Psoas muscle (tissue), 8 donors: ENCODE data around the gene PLXNA4. TPM values are rescaled to one million over a fixed set of nuclear protein-coding genes. Genes with fewer than 3 reads are reported as not detected.

ENCODE experiments used
- ATAC-seq, 4 donors: fragments of 200-7000 bp; cut with Tn5 transposase; one replicate each; pipeline ENCODE4 v1.9.1; 2020; ENCODE audit warnings: moderate library complexity in 3 of 4, mild to moderate bottlenecking in 2 of 4
- DNase-seq, 2 donors: peaks; one replicate each; pipeline ENCODE4 v3.0.0-alpha.2; 2020
- H3K27ac ChIP-seq: fragments of 200-600 bp; one replicate; pipeline ENCODE4 v1.8.0; 2022
- H3K27me3 ChIP-seq, 3 donors: fragments of 200-600 bp in 1 of 3; one replicate each; pipeline versions ENCODE4 v1.6.1 to v1.8.0; 2013 to 2022; ENCODE audit warnings: low read length in 2 of 3, mild to moderate bottlenecking in 2 of 3, moderate library complexity in 1 of 3; ENCODE audit not compliant: insufficient read depth in 3 of 3
- H3K36me3 ChIP-seq, 2 donors: fragments of 200-600 bp in 1 of 2; one replicate each; pipeline versions ENCODE4 v1.6.1 to v1.8.0; 2013 to 2022; ENCODE audit warnings: low read depth in 1 of 2, mild to moderate bottlenecking in 1 of 2, moderate library complexity in 1 of 2; ENCODE audit not compliant: insufficient read depth in 1 of 2
- H3K4me1 ChIP-seq: fragments of 200-600 bp; one replicate; pipeline ENCODE4 v1.8.0; 2022
- H3K4me3 ChIP-seq: fragments of 200-600 bp; one replicate; pipeline ENCODE4 v1.8.0; 2022; ENCODE audit warnings: mild to moderate bottlenecking
- H3K9me3 ChIP-seq: fragments of 200-600 bp; one replicate; pipeline ENCODE4 v1.8.0; 2022
- CTCF ChIP-seq: fragments of 200-600 bp; IDR thresholded peaks from one replicate; pipeline ENCODE4 v1.8.0; 2022; ENCODE audit warnings: antibody characterized with exemption
- WGBS, 3 donors: extraction: QIAGEN DNeasy Blood & Tissue Kit; methylation state at CpG; one replicate each; pipeline versions ENCODE4 v1.1.6 to v1.1.7; 2013; 5-methylcytosine and 5-hydroxymethylcytosine counted together
- intact Hi-C, 2 donors: fragments of 100-400 bp; cut with DNase I; formaldehyde crosslinking; loops; one replicate each; pipeline versions ENCODE4 v1.11.0 to v1.14.2; 2022
- polyA plus RNA-seq, 3 donors: library from polyadenylated mRNA; stranded (reverse); fragments of 200-250 nt; gene quantifications; one replicate each; pipeline ENCODE4 v1.2.3, GENCODE V29; 2013
- total RNA-seq, 4 donors: library from RNA; stranded (reverse); fragmentation: NEBNext Ultra II Directional in 2 of 4; extraction: Animal tissue kit (Norgen Biotek cat#: 25700) in 2 of 4; gene quantifications; one replicate each; pipeline versions ENCODE4 v1.2.1 to v1.2.4, GENCODE V29; 2021 to 2023
- donor health status: healthy with polysubstance abuse.
- donor health status: DM: no; HTN: no; CAD: no; lungs with moderate emphysema.
- donor health status: Bipolar disorder and iron deficiency.
- donor health status: healthy.
- donor health status: DM: yes; HTN: yes; CAD: no.
- donor health status: DM: no; HTN: no; CAD: no.
- donor health status: DM: no; HTN: no; CAD: no.
- donor health status: DM: yes; HTN: yes; CAD: no.

Gene PLXNA4
- total and polyA plus RNA-seq, 7 donors: 0.15 to 2.5 (median 0.88) TPM

DNA sequence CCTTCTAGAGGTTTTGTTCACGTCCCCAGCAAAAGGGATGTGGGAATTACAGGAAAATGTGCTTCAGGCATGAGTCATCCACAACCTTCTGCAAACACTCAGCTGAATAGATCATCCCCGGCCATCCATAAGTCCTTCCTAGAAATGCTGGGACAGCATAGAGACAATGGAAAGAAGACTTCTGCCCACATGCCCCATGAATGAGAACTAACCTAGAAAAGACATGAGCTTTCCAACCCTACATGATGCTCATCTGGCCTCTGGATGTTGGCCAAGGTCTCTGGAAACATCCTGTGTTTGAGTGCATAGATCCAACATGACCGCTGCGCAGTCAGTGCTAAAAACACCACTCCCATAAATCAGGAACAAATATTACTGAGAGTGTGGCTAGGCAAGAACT is 277.5 kb downstream of the PLXNA4 start:
- DNase-seq (no peak), ATAC-seq (no peak)
- Histone ChIP-seq H3K27ac (no peak overlapping the region), H3K36me3 (no peaks in the 10 kb centered on the region), H3K27me3 (peaks cover 0 to 2% (median 0%) of the 10 kb centered on the region in 3 donors), H3K4me1 (no peaks in the 10 kb centered on the region), H3K9me3 (no peaks in the 10 kb centered on the region), H3K4me3 (no peak overlapping the region)
- TF ChIP-seq CTCF: no peak
- whole genome bisulfite sequencing, 3 donors: 51 to 66% (median 55%) methylated on average over 4 of the region's 4 CpGs
- intact Hi-C loops: no loop called here

DNA sequence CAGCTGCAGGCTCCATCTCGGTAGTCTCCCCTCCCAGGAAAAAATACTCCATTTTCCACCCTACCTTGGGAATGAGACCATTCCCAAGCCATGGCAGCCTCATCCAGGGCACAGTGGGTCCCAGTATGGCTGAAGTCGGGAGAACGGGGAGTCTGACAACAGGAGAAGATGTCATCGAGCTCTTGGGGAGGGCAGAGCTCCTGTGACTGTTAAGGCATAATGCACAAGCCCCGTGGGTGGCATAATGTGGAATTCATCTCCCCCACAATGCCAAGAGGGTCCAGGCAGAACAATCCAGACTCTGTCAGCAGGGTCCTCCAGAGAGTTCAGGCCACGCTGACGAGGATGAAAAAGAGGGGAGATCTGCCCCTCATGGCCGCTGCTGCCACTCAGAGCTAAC is 279.4 kb downstream of the PLXNA4 start:
- DNase-seq (no peak), ATAC-seq (no peak)
- intact Hi-C loops: no loop called here
- no peaks in the 10 kb centered on the region for H3K36me3 ChIP-seq
- WGBS, 3 donors: 74 to 83% (median 75%) methylated on average over 8 of the region's 8 CpGs
- H3K27me3 ChIP-seq: peaks cover 0 to 2% (median 0%) of the 10 kb centered on the region in 3 donors
- no peak for TF ChIP-seq CTCF
- H3K9me3 ChIP-seq: no peaks in the 10 kb centered on the region
- H3K4me3 ChIP-seq: no peak overlapping the region
- H3K27ac ChIP-seq: no peak overlapping the region
- H3K4me1 ChIP-seq: no peaks in the 10 kb centered on the region

- ATAC-seq (no peak), DNase-seq (no peak)
- TF ChIP-seq CTCF: no peak
- H3K4me3 ChIP-seq: no peak overlapping the region
- H3K27ac ChIP-seq: no peak overlapping the region
- 77 to 85% (median 81%) methylated on average over 3 of the region's 3 CpGs for WGBS, 3 donors
- intact Hi-C loops: no loop called here
- no peaks in the 10 kb centered on the region for H3K36me3 ChIP-seq
- H3K9me3 ChIP-seq: no peaks in the 10 kb centered on the region
- H3K27me3 ChIP-seq: peaks cover 0 to 4% (median 2%) of the 10 kb centered on the region in 3 donors
- no peaks in the 10 kb centered on the region for H3K4me1 ChIP-seq
These were observed 281.1 kb downstream of the PLXNA4 start for GRCh38 chr7:132295175-132295574.

DNA sequence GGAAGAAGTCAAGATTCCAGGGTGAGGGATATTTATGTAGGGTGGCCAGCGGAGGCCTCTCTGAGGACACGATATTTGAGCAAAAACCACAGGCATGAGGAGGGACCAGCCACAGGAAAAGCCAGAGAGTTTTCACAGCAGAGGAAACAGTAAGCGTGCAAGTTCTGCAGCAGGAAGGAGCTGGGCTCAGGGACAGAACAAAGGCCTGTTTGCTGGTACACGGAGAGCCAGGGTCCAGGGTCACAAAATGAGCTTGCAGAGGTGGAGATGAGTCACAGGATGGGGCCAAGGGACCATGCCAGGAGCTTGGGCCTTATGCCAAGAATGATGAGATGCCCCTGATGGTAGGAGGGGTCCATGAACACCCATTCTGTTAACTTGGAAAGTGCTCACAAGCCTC is 283.5 kb downstream of the PLXNA4 start:
- no peak for ATAC-seq
- WGBS, 3 donors: 61 to 74% (median 65%) methylated on average over 4 of the region's 4 CpGs

More for the DNA sequence above, 283.5 kb downstream of the PLXNA4 start:
- Histone ChIP-seq H3K9me3 (no peaks in the 10 kb centered on the region), H3K4me3 (no peak overlapping the region), H3K27me3 (peaks cover 0 to 4% (median 0%) of the 10 kb centered on the region in 3 donors), H3K36me3 (no peaks in the 10 kb centered on the region), H3K4me1 (no peaks in the 10 kb centered on the region), H3K27ac (no peak overlapping the region)
- no peak for DNase-seq
- no peak for TF ChIP-seq CTCF
- intact Hi-C loops: no loop called here
